CD4-positive, alpha-beta T cell treated with Interleukin-2 at 100 ng/mL for 4 hours (primary cell): ENCODE results near the gene PADI1.

Experiments used
- DNase-seq: peaks from one replicate; pipeline ENCODE4 v3.0.0-alpha.2; 2020; ENCODE audit warnings: low spot score

The PADI1 gene

DNA sequence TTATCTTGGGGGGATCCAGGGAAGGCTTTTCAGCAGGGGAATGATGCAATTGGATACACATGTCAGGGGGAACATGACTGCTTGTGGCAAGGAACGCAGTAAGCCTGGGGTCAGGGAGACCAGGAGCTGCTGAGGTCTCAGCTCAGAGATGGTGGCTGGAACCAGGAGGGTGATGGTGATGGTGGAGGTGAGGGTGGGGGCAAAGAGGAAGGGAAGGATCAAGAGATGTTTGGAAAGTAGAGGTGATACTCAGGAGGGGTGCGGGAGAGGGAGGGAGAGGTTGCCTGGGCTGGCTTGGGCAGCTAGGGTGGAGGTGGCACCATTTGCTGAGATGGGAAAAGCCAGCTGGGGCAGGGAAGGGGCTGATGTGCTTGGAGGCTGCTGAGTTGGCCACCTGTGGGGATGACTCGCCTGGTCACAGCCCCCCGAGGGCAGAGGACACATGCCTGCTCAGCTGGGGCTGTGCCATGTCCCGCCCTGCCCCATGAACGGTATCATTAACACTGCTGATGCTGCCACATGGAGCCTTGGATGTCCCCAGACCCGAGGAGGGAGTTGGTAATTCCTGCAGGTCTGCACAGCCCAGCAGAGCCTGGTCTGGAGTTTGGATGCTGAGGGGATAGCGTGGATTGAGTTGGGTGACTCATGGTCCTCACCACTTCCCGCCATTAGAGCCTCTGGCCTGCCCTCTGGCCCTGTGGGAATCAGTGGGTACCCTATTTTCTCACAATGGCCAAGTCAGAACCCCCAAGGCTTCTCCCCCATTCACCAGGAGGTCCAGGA, 6.3 kb upstream of the PADI1 start:
- DNase-seq: no peak

DNA sequence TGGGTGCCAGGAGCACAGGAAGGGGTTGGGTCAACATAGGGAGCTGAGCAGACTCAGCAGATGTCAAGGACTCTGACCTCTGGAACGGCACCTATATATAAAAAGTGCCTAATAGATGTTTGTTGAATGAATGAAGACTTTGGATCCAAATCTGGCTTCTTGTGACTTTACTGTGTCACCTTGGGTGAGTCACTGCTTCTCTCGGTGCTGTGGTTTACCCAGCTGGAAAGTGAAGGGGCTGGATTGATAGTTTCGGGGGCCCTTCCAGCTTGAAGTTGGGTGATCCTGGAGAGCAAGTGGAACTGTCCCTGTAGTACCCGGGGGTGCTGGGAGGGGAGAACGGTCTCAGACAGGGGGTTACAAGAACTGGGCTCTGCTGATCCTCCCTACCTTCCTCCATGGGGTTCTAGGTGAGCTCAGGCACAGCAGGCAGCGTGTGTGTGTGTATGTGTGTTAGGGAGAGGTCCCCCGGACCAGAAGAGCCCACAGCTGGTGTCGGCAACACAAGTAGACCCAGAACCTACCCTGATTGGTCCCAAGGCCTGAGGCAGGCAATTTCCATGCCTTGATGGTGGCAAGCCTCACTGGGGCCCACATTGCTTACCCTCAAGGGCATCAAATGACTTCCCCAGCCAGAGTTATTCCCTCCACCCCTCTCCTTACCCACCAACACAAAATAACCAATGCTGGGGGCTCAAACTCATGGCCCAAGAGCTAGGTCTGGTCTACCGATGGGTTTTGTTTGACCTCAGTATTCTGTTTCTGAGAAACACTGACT, 5.5 kb upstream of the PADI1 start:
- no peak for DNase-seq

DNA sequence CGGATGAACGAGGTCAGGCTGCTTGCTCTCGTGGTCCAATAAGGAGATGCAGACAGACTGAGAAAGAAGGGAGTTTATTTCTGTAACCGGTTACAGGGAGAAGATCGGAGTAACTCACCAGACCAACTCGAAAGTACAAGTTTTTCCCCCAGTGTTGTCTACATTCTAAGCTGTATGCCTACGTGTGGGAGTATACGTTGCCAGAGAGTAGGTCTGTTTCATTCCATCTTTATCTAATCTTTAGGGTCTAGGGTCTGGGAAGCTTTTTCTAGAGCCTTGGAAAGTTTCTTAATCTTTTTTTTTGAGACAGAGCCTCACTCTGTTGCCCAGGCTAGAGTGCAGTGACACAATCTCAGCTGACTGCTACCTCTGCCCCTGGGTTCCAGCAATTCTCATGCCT, 4.7 kb upstream of the PADI1 start:
- DNase-seq: no peak

DNA sequence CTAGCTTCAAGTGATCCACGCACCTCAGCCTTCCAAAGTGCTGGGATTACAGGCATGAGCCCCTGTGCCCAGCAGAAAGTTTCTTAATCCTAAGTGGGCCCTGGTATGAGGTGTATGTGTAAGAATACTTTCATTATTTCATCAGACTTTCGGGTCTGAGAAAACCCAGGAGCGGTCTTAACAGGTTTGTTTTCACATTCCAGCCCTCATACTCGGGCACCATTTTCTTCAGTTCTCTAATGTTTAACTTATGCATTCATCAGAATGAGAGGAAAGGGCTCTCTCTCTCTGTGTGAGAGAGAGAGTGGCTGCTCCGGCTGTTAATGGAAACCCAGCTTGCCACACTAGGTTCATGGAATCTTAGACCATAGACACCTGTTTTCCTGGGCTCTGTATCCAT, 4.2 kb upstream of the PADI1 start:
- no peak for DNase-seq

DNA sequence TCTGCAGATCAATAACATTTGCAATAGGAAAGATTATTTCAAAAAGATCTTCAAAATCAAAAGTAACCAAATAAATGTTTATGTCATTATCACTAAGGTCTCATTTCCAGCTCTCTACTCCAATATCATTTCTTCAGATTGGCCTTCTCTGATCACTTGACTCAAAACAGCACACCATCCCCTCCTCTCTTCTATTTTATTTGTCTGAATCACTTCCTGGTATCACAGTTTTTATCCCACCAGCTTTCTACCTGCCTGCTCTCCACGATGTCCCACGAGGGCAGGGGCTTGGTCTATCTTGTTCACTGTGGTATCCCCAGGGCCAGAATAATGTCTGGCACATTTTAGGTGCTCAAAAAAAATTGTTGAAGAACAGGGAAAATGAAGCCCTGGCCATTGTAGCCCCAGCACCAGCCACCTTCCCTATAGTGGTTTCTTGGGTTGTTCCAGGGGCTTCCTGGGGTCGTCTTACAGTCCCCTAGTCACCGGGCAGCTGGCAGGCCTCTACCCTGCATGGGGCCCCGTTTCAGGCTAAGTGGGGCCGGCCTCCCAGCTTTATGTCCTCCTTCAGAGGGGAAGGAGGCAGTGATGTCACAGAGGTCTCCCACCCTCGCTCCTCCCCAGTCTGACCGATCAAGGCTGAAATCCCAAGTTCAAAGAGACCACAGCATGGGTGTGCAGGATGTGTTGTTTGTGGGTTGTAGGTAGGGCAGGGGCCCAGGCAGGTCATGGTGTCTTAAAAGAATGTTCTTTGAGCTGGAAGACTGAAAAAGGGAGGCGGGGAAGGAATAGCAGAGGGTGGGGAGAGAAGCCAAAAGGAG, 3.5 kb upstream of the PADI1 start:
- DNase-seq: peak; percentile 14

DNA sequence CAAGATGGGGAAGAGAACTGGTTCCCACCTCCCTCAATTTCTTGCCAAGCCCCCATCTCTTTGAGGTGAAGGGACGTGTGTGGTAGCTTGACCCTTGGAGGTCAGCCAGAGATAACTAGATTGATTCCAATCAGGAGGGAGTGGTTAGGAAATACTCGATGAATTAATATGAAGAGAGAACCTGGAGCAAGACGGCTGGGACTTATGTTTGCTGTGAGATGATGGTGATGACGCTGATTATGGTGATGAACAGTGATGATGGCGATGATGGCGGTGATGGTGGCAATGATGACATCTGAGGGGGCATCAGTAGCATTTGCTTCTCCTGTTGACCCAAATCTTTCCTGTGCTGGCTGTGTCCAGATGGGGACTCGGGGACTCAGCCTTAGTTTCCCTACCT, 724 bp downstream of the PADI1 start:
- no peak for DNase-seq

DNA sequence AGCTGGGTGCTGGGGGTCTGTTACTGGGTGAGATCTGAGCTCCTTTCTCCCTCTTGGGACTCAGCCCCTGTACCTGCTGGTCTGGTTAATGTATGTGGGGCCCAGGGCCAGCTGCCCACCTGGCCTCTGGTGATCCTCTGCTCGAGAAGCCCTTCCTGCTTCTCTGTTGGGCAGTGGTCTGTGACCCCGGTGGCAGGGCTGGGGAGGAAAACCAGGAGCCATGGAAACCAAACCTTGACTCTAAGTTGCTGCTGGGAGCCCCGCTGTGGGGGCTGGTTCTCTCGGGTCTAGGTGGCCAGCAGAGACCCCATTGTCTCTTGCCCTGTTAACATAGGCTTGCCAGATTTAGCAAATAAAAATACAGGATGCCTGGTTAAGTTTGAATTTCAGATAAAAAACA, 1.3 kb downstream of the PADI1 start:
- DNase-seq: no peak

DNA sequence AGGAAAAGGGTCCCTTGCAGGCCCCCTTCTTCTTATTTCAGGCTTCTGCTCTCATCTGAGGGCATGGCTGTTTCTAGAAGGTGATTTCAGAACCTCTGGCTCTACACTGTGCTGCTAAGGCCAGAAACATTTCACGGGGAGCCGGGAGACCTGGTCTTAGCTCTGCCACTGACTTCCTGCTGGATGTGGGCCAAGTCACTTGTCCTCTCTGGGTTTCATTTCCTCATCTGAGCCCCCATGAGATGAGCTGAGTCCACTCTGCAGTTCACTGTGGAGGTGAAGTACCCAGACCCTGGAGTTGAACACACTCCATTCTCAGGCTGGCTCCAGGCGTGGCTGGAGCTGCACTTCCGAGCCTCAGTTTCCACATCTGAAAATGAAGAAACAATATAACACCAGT, 2.1 kb downstream of the PADI1 start:
- no peak for DNase-seq

DNA sequence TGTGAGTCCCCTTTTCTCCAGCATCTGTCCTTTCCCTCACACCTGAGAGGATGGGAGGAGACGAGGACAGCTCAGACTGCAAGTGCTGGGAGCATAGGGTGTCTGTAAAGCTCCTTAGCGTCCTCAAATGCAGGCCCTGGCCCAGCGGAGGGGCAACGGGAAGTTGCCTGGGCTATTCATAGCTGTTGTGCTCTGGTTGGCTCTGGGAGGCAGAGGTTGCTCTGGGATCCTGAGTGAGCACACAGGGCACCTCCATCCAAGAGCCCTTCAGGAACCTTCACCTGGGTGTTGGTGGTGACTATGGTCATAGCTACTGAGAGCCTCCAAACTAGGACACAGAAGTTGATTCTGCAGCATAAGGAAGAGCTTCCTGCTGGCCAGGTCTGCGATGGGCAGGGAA, 2.6 kb downstream of the PADI1 start:
- DNase-seq: no peak

DNA sequence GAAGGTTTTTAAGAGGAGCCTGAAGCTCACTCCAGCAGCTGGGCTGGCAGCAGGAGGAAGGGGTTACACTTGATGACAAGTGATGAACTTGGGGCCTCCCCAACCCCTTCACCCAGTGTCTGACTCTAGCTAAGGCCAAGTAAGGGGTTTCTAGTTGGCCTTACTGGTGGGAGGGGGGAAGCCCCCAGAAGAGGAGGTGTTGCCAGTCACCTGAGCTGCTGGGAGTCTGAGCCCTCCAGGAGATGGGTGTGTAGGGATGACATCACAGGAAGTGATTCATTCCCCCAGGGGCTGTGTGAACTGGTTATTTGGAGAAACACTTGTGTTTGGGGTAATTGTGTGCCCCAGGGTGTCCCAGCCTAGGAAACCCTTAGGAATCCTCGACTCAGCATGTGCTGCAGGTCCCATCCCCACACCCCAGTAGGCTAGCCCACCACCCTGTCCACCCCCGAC, 3.1 kb downstream of the PADI1 start:
- DNase-seq: peak; percentile 45

DNA sequence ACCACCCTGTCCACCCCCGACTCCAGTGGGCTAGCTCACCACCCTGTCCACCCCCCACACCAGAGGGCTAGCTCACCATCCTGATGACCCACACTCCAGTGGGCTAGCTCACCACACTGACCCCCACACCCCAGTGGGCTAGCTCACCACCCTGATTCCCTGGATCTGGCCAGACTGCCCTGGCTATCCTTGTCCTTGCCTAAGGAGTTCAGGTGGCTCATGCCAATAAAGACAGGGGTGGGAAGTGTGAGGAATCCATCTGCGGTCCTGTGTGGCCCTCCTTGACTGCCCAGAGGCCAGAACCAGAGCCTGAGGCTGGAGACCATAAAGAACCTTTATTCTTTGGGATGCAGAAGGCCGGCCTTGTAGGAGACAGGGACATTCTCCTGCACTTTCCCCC, 3.6 kb downstream of the PADI1 start:
- no peak for DNase-seq

DNA sequence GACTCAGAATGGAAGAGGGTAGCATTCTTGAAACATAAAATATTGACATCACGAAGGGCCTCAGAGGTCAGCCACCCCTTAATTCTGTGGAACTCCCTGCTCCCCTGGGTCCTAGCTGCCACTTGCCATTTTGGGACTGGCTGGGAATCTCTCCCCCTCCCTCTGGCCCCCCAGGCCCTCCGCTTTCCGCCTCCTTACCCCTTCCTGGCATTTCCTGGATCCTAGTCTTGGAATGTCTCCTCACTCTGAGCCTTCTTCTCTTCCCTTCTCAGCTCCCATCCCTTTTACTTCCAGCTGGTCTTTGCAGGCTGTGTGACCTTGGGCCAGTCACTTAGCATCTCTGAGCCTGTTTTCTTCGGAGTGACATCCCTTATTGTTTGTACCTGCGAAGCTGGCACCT, 4.5 kb downstream of the PADI1 start:
- DNase-seq: no peak

DNA sequence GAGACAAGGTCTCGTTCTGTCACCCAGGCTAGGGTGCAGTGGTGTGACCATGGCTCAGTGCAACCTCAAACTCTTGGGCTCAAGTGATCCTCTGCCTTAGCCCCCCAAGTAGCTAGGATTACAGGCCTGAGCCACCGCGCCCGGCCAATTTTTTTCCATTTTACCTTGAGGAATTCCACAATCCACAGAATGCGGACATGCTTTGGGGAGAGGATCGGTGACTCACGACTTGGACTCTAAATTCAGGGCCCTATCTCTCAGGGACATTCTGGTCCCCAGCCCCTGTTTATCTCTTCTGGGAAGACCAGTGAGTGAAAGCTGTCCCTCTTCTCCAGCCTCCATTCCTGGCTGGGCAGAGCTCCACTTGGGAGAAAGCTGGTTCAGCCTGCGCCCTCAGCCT, 5.2 kb downstream of the PADI1 start:
- DNase-seq: no peak

DNA sequence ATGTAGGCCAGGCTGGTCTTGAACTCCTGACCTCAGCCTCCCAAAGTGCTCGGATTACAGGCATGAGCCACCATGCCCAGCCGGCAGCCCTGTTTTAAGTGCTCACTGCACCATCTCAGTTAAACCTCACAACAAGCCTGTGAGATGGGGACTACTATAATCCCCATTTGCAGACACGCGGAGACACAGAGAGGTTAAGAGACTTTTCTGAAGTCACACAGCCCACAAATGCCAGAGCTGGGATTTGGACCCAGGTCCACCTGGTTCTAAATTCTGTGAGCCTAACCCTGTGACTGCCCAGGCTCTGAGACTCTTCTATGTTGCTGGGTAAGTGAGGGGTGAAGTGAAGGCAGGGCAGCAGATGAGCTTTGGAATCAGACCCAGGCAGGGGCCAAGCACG, 6.4 kb downstream of the PADI1 start:
- no peak for DNase-seq

DNA sequence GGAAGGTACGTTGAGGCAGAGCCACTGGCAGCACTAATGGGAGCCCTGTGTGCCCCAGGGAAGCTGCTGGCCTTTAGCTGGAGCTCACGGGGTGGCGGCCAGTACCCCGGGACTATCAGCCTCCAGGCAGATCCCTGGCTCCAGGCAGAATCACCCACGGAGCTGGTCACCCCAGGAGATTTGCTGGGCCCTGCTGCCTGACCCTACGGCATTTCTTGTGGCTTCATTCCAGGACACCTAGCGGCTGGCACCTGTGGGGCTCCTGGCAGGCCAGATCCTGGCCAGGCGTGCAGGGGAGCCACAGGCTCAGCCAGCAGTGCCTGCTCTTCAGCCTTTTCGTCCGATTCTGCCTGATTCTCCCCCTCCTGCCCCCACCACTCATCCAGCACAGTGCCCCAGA, 7.1 kb downstream of the PADI1 start:
- DNase-seq: no peak

DNA sequence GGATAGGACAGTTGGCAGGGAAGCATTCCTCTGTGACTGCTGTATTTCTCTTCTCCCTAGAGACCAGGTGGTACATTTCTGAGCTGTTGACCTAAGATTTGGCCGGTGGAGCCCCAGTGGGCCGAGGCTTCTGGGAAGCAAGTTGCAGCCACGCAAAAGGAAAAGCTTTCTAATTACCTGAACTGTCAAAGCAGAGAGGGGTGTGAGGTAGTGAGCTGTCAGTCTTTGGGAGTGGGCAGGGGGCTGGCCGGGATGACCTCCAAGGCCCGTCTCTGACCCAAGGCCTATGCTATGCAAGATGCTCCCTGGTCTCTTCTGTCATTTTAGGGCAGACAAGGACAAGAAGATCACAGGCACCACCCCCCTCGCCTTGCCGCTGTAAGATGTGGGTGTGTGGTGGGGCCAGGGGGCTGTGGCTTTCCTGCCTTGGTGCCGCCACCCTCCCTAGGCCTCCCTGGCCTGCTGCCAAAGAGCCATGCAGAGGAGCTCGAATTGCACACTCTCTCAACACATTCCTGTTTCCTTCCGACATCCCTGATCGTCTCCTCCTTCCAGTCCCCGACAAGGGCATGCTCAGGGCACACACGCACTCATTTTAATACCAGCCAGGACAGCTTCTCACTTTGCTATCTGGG, 7.7 kb downstream of the PADI1 start:
- DNase-seq: peak; percentile 56

DNA sequence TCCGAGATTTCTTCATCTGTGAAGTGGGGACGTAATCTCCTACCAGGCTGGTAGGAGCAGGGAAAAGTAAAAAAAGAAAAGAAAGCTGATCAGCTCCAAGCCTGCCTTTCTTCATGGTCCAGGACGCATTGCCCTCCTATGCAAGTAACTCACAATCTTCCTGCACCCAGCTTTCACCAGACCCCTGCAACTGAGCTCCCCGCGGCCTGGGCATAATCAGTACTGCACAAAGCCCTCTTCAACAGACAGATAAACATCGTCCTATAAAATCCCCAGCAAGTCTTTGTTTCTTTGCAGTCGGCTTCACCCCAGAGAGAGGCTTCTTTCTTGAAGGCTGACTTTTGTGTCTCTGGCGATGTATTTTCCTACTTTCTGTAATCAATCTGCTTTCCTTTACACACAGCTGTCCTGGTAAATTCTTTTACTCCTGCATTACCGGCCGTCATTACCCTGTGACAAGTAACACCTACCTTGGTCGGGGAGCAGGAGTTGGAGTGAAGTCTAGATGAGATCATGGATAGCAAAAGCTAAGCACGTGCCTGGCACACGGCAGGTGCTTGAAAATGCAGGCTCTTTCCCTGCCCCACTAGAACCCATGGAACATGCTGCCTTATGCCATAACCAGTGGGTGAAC, 8.3 kb downstream of the PADI1 start:
- DNase-seq: no peak

DNA sequence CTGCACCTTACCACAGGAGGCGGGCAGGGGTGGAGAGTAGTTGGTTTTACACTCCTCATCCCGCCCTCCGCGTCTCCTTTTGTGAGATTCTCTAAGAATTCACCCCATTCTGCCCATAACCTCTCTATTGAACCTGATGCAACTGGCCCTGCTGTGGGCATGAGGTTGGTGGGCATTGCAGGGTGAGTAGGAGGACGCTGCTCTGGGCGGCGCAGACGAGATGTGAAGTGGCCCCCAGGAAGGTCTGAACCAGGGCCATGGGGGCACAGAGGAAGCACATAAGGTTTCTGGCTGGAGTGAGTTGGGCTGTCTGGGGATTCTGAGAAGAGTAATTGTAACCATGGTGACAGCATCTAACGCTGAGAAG, 8.8 kb downstream of the PADI1 start:
- no peak for DNase-seq

DNA sequence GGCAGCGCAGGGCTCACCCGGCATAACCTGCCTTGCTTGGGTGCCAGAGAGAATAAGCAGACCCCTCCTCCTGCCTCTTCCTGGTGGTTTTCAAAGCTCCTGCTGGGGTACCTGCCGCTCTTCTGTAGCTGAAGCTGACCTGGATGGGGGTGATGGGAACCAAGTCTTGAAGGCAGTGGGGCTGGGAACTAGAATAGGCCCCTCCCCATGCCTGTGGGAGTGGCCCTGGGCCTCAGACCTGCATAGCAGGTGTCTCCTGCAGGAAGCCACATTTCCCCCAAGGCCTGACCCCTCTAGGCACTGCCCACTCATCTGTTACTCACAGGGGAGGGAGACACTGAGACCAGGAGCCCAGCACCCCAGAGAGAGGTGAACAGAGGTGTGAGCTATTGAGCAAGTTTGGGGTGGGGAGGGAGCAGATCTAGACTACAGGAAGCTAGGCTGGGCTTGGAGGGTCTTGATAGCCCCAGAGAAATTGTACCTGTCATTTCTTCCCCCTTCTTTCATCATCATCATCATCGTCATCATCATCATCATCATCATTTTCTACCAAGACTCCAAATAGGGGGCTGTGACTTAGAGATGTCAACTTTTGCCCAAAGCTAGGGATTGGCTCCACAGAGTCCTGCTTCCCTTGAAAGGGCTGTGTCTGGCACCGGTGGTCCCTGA, 10.1 kb downstream of the PADI1 start:
- DNase-seq: no peak

DNA sequence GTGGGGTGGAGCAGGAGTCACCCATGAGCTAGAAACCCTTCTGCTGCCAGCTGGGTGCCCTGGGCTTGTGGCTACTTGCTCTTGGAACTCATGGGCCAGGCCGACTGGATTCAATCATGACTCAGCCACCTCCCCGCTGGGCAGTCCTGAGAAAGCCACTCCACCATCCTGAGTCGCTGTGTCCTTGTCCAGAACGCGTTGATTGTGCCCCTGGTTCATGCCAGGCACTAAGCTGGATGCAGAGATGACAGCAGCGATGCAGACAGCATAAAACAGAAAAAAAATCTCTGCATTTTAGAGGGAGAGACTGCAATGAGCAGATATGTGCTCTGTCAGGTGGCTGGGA, 10.6 kb downstream of the PADI1 start:
- no peak for DNase-seq

DNA sequence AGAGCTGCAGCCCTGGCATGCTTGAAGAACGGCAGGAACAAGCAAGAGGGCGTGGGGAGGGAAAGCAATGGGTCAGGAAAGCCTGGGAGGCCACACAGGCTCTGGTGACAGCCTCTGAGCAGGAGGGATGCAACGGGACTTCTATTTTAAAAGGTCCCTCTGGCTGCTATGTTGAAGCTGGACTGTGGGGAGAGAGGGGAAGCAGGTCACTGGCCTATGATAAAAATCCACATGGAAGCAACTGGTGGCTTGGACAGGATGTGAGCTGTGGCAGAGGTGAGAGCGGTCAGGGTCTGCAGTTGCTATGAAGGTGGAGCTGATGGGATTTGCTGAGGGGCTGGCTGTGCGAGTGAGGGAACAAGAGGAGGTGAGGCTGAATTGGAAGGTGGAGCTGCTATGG, 11.2 kb downstream of the PADI1 start:
- no peak for DNase-seq
